ENCODE results near the gene SHTN1. TPM values are rescaled to one million over a fixed set of nuclear protein-coding genes. Genes with fewer than 3 reads are reported as not detected.

SHTN1 gene
- total RNA-seq, 1 donor from 2014 or later = not detected

- CTCF ChIA-PET = no interaction called here
- H3K27ac Mint-ChIP-seq = no peak overlapping the region
Observed at GRCh38 chr10:116870949-116871348, 134.0 kb downstream of the SHTN1 start.

DNA sequence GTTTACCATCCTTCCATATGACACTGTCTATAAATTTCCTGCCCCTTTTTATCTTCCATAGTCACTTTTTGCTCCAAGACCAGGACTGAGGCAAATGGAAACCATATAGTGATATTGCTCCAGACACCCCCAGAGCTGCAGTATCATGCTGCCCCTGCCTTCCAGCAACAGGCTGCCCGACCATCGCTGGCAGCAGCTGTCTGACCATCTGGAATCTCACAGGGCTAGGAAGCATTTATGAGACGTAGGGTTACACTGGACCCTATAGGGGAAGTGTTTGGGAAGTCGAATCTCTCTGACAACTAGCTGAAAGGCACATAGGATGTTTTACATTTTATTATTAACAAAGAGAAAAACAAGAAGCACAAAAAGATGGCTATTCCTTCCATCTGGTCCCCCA, 136.3 kb downstream of the SHTN1 start:
- H3K4me1 Mint-ChIP-seq = no peaks in the 10 kb centered on the region
- ChIA-PET CTCF (no interaction called here), POLR2A (no interaction called here)
- no peaks in the 10 kb centered on the region for H3K27me3 Mint-ChIP-seq
- H3K36me3 Mint-ChIP-seq (ENCODE audit: low read depth) = no peaks in the 10 kb centered on the region
- TF ChIP-seq CTCF (IDR thresholded peaks at IDR 0.05) = no peak
- no peaks in the 10 kb centered on the region for H3K9me3 Mint-ChIP-seq
- DNase-seq = no peak
- H3K4me3 Mint-ChIP-seq = no peak overlapping the region
- H3K27ac Mint-ChIP-seq = no peak overlapping the region
- no peak for ATAC-seq (ENCODE audit: low read depth)
- intact Hi-C loops (cut with micrococcal nuclease) = no loop called here

More at GRCh38 chr10:116870949-116871348, 134.0 kb downstream of the SHTN1 start:
- Mint-ChIP-seq H3K27me3 (no peaks in the 10 kb centered on the region), H3K9me3 (no peaks in the 10 kb centered on the region), H3K4me3 (no peak overlapping the region), H3K4me1 (no peaks in the 10 kb centered on the region), H3K36me3 (ENCODE audit: low read depth) (no peaks in the 10 kb centered on the region)
- DNase-seq (no peak), ATAC-seq (ENCODE audit: low read depth) (no peak)
- TF ChIP-seq CTCF (IDR thresholded peaks at IDR 0.05) = no peak
- intact Hi-C loops (cut with micrococcal nuclease) = no loop called here
- POLR2A ChIA-PET = no interaction called here

GRCh38 chr10:116868198-116868676, 136.8 kb downstream of the SHTN1 start:
- CTCF ChIA-PET = no interaction called here
- no peaks in the 10 kb centered on the region for H3K27me3 Mint-ChIP-seq
- DNase-seq (no peak), ATAC-seq (ENCODE audit: low read depth) (no peak)
- no peak overlapping the region for H3K4me3 Mint-ChIP-seq
- no peaks in the 10 kb centered on the region for H3K4me1 Mint-ChIP-seq
- no peaks in the 10 kb centered on the region for H3K36me3 Mint-ChIP-seq (ENCODE audit: low read depth)
- no peak overlapping the region for H3K27ac Mint-ChIP-seq
- H3K9me3 Mint-ChIP-seq = no peaks in the 10 kb centered on the region
- intact Hi-C loops (cut with micrococcal nuclease) = no loop called here
- POLR2A ChIA-PET = no interaction called here
- no peak for TF ChIP-seq CTCF (IDR thresholded peaks at IDR 0.05)

GRCh38 chr10:116866987-116867595, 137.9 kb downstream of the SHTN1 start:
- POLR2A ChIA-PET = no interaction called here
- Mint-ChIP-seq H3K27ac (no peak overlapping the region), H3K4me1 (no peaks in the 10 kb centered on the region), H3K9me3 (no peaks in the 10 kb centered on the region), H3K36me3 (ENCODE audit: low read depth) (no peaks in the 10 kb centered on the region), H3K27me3 (no peaks in the 10 kb centered on the region), H3K4me3 (no peak overlapping the region)
- TF ChIP-seq CTCF (IDR thresholded peaks at IDR 0.05) = no peak
- CTCF ChIA-PET = no interaction called here
- DNase-seq = no peak
- intact Hi-C loops (cut with micrococcal nuclease) = no loop called here
- ATAC-seq (ENCODE audit: low read depth) = no peak

DNA sequence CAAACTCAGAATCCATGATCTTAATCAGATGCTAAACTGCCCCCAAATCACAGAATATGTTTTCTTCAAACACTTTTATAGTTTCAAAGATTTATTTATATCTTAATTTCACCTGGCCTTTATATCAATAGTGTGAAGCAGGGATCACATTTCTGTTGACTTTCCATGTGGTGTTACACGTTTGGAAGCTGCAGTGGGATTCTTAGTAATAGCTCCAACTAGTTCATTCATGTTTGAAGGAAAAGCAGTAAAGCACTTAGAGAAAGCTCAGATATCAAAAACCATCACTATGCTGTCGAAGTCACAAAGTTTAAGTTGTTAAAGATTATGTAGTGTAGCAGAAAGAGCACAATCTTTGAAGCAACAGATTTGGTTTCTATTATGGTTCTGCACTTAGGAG, 138.9 kb downstream of the SHTN1 start:
- ATAC-seq (ENCODE audit: low read depth) (no peak), DNase-seq (no peak)
- no peak for TF ChIP-seq CTCF (IDR thresholded peaks at IDR 0.05)
- H3K27ac Mint-ChIP-seq = no peak overlapping the region
- H3K9me3 Mint-ChIP-seq = no peaks in the 10 kb centered on the region
- H3K4me3 Mint-ChIP-seq = no peak overlapping the region
- intact Hi-C loops (cut with micrococcal nuclease) = no loop called here
- ChIA-PET CTCF (no interaction called here), POLR2A (no interaction called here)
- no peaks in the 10 kb centered on the region for H3K27me3 Mint-ChIP-seq
- no peaks in the 10 kb centered on the region for H3K4me1 Mint-ChIP-seq
- no peaks in the 10 kb centered on the region for H3K36me3 Mint-ChIP-seq (ENCODE audit: low read depth)
